GM12875 (cell line): Measurements from ENCODE around the gene NEDD9.

Experiments
- H3K4me3 ChIP-seq: one replicate; pipeline ENCODE4 v1.5.1; 2011; ENCODE audit warnings: low read depth, low read length, control low read depth
- CTCF ChIP-seq: IDR thresholded peaks from 2 replicates; pipeline ENCODE4 v1.5.1; 2011; ENCODE audit warnings: low read depth, mild to moderate bottlenecking, control low read depth, inconsistent platforms, low read length, moderate library complexity, borderline replicate concordance; ENCODE audit not compliant: insufficient read depth

Gene NEDD9

DNA sequence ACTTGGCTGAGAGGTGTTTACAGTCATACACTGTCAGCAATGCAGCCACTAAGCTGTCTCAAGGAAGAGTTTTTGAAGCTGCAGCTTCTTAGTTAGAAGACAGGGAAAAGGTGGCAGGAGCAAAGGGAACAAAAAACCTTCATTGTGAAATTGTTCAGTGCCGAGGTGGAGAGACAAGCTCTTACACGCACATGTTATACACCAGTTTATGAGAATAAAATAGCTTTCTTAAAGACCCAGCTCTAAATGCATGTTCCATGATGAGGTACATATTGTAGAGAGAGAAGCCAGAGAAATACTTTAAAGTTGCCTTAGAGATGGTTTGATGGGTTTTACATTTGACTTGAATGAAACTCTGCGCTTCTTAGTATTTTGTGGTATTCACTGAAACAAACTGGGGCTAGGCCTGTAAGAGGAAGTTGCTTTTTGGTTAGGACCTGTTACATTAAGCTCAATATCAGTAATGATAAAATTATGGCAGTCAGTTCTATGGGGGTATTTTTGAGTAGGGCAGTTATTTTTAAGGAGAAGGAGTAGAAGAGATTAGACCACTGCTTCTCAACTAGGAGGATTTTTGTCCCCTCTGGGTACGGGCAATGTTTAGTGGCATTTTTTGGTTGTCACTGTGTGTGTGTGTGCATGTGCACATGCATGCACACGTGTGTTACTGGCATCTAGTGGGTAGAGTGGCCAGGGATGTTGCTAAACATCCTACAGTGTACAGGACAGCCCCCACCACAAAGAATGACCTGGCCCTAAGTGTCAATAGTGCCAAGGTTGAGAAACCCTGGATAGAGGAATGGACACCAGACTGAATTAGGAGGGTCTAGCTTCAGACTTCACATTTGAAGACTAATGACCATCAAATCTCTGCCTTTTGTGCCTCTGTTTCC lies 9.8 kb downstream of the NEDD9 start:
- TF ChIP-seq CTCF: no peak
- H3K4me3 ChIP-seq: no peak overlapping the region

DNA sequence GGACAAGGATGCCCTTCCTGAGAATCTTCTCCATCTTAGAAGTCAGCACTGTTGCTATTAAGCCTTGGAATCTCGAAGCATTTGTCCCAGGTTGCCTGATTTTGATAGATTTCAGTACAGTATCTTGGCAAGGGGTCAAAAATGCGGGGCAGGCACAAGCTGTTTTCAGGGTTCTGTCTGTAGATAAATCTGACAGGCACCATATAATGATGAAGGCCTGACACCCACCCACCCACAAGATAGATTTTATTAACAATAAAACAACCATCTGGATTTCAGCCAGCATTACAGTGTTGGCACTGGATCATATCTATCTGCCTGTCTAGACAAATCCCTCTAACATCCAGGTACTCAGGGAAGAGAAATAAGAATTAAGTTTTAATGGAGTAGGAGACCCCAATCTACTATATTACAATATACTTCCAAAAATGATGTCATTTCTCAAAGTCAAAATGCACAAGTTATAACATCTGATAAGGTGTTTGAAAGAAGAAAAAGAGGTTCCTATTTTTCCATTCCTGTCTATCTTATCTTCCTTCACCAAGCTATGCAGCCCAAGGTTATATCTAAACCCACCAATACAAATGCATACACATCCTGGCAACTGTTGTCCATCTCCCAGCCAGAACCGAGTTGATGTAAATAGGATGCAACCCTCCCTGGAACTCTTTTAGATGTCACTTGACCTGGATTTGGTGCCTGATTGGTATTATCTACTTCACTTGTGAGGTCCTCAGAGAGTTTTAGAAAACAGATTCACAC lies 10.7 kb downstream of the NEDD9 start:
- TF ChIP-seq CTCF: no peak
- H3K4me3 ChIP-seq: no peak overlapping the region

DNA sequence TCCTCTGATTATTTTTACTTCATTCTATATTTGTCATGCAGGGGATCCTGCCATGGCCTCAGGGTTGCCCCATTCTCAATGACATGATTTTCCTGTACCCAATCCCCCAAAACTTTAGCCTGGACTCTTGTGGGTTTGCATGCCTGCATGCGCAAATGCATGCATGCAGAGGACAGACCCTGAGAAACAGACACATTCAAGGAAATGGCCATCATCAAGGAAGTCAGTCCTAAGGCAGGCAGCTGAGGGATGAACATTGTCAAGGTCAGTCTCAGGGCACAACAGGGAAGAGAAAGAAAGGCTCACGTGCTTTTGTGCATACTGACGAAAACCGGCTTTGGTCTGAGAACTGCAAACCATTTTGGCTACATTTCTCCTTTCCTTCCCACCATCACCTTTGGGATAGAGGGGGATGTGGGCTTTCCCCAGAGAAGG lies 13.1 kb downstream of the NEDD9 start:
- TF ChIP-seq CTCF: no peak
- H3K4me3 ChIP-seq: no peak overlapping the region

GRCh38 chr6:11218538-11219399 lies 13.7 kb downstream of the NEDD9 start:
- no peak for TF ChIP-seq CTCF
- no peak overlapping the region for H3K4me3 ChIP-seq

DNA sequence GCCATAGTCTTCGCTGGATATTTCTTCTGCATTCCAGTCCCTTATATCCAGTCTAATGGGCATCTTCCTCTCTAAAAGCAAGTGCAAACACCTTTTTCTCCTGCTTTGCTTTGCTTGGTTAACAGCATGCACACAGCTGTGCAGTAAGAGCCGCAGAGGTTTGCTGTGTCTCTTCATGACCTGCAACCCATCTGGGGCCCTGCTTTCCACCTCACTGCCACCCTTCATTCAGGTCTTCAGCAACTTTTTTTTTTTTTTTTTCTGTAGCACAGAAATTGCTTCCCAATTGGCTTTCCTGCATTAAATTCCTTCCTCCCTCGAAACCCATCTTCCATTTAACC lies 14.4 kb downstream of the NEDD9 start:
- no peak overlapping the region for H3K4me3 ChIP-seq
- no peak for TF ChIP-seq CTCF

DNA sequence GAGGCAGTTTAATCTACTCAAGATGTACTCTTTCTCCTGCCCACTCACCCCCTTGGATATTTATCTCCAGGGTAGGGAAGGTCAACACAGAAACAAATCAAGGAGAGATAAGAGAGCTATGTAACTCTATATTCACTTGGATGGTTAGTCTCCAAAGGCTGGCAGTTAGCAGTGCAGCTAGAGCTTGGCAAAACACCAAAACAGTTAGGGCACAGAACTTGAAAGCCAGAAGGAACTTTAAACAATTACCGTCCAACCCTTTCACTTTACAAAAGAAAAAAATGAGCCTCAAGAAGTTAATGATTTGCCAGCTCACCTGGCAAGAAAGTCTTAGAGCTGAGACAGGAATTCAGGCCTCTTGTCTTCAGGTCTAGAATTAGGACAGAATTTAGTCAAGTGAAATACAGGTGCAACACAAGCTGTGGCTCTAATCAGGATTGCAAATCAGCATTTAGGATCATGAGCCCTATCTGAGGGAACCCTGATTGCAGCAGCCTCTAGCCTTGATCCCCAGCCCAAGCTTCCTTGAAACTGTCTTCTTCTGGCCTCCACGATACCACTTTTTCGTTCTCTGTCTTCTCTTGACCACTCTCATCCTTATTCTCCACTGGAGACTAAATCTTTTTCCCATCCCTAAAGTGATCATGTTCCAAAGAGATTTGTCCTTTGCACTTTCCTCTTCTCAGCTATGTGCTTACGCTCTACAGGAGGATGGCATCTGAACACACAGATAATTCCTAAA lies 14.9 kb downstream of the NEDD9 start:
- no peak overlapping the region for H3K4me3 ChIP-seq
- TF ChIP-seq CTCF: no peak
